Testis (tissue), 2 donors: Measurements from ENCODE around the gene LASP1NB.
A peak's percentile ranks its signal among the peaks of the same experiment; 100 is the strongest.

Source experiments
- DNase-seq: peaks from one replicate; pipeline ENCODE4 v3.0.0-alpha.2; 2019
- H3K27ac ChIP-seq, 2 donors: fragments of 200-600 bp; sonication (generic); one replicate each; pipeline ENCODE4 v1.5.1; 2019
- H3K27me3 ChIP-seq: fragments of 200-600 bp; sonication (generic); one replicate; pipeline ENCODE4 v1.5.1; 2019
- H3K36me3 ChIP-seq: fragments of 200-600 bp; sonication (generic); one replicate; pipeline ENCODE4 v1.5.1; 2017; ENCODE audit warnings: low read depth; ENCODE audit errors: missing control alignments
- H3K4me1 ChIP-seq: fragments of 200-600 bp; sonication (generic); one replicate; pipeline ENCODE4 v1.5.1; 2019
- H3K4me3 ChIP-seq, 2 donors: fragments of 200-600 bp; sonication (generic); one replicate each; pipeline ENCODE4 v1.5.1; 2017 to 2019
- H3K9me3 ChIP-seq: fragments of 200-600 bp; sonication (generic); one replicate; pipeline ENCODE4 v1.5.1; 2017
- CTCF ChIP-seq, 3 experiments: fragments of 450-650 bp in 2 of 3; fragments of 200-600 bp in 1 of 3; sonication (generic) in 1 of 3; IDR thresholded peaks; one replicate each; pipeline ENCODE4 v1.5.1; 2016 to 2019; ENCODE audit warnings: antibody characterized with exemption in 3 of 3, mild to moderate bottlenecking in 2 of 3, moderate library complexity in 1 of 3
- POLR2A ChIP-seq: fragments of 450-650 bp; IDR thresholded peaks from one replicate; pipeline ENCODE4 v1.6.1; 2017; ENCODE audit warnings: antibody characterized with exemption, mild to moderate bottlenecking, moderate library complexity
- WGBS, 2 donors: methylation state at CpG; one replicate each; pipeline ENCODE4 v1.1.5; 2018; 5-methylcytosine and 5-hydroxymethylcytosine counted together
- intact Hi-C: fragments of 100-400 bp; cut with DNase I; formaldehyde crosslinking; loops from one replicate; pipeline ENCODE4 v1.15.1; 2023; ENCODE audit warnings: low total_unique reads

The LASP1NB gene

GRCh38 chr17:38882870-38883269 lies 42.5 kb upstream of the LASP1NB start:
- no peak for DNase-seq
- H3K36me3 ChIP-seq = no peaks in the 10 kb centered on the region
- intact Hi-C loops = no loop called here
- no peak for TF ChIP-seq POLR2A
- no peak for TF ChIP-seq CTCF (IDR thresholded peaks at IDR 0.05)
- peaks cover 65% of the 10 kb centered on the region for H3K4me1 ChIP-seq
- H3K27ac ChIP-seq = peak overlapping the region; percentile 15 to 17
- no peaks in the 10 kb centered on the region for H3K27me3 ChIP-seq
- H3K9me3 ChIP-seq = no peaks in the 10 kb centered on the region
- no peak overlapping the region for H3K4me3 ChIP-seq
- WGBS, 2 donors = 86 to 100% methylated on average over 2 of the region's 2 CpGs

GRCh38 chr17:38883592-38884526 lies 41.6 kb upstream of the LASP1NB start:
- intact Hi-C loops = no loop called here
- H3K9me3 ChIP-seq = no peaks in the 10 kb centered on the region
- H3K27me3 ChIP-seq = no peaks in the 10 kb centered on the region
- WGBS, 2 donors = 57 to 62% methylated on average over 19 of the region's 19 CpGs
- H3K36me3 ChIP-seq = no peaks in the 10 kb centered on the region
- no peak for DNase-seq
- H3K27ac ChIP-seq = peak overlapping the region in 1 of 2 donors; percentile 17
- peaks cover 65% of the 10 kb centered on the region for H3K4me1 ChIP-seq
- H3K4me3 ChIP-seq = no peak overlapping the region
- TF ChIP-seq POLR2A (no peak), CTCF (IDR thresholded peaks at IDR 0.05) (no peak)

- DNase-seq = no peak
- H3K36me3 ChIP-seq = no peaks in the 10 kb centered on the region
- 75 to 76% methylated on average over 7 to 9 of the region's 9 CpGs for WGBS, 2 donors
- H3K27ac ChIP-seq = no peak overlapping the region
- no peak overlapping the region for H3K4me3 ChIP-seq
- no peak for TF ChIP-seq CTCF (IDR thresholded peaks at IDR 0.05)
- TF ChIP-seq POLR2A = no peak
- no peaks in the 10 kb centered on the region for H3K27me3 ChIP-seq
- intact Hi-C loops = no loop called here
- no peaks in the 10 kb centered on the region for H3K9me3 ChIP-seq
- peaks cover 57% of the 10 kb centered on the region for H3K4me1 ChIP-seq
Observed at GRCh38 chr17:38885044-38885727, 40.2 kb upstream of the LASP1NB start.

GRCh38 chr17:38885728-38886642 lies 39.4 kb upstream of the LASP1NB start:
- Histone ChIP-seq H3K36me3 (no peaks in the 10 kb centered on the region), H3K27ac (no peak overlapping the region), H3K9me3 (no peaks in the 10 kb centered on the region), H3K4me3 (no peak overlapping the region), H3K4me1 (peaks cover 49% of the 10 kb centered on the region), H3K27me3 (no peaks in the 10 kb centered on the region)
- TF ChIP-seq POLR2A = no peak
- WGBS, 2 donors = 54 to 61% methylated on average over 11 of the region's 11 CpGs
- intact Hi-C loops = no loop called here
- DNase-seq = no peak

- Histone ChIP-seq H3K4me3 (no peak overlapping the region), H3K27ac (no peak overlapping the region), H3K36me3 (no peaks in the 10 kb centered on the region), H3K4me1 (peaks cover 43% of the 10 kb centered on the region), H3K27me3 (no peaks in the 10 kb centered on the region), H3K9me3 (no peaks in the 10 kb centered on the region)
- intact Hi-C loops = no loop called here
- no peak for DNase-seq
- TF ChIP-seq CTCF (IDR thresholded peaks at IDR 0.05) (no peak), POLR2A (no peak)
- 79 to 81% methylated on average over 8 of the region's 8 CpGs for WGBS, 2 donors
Observed at GRCh38 chr17:38886643-38887010, 38.8 kb upstream of the LASP1NB start.
